Measurements from ENCODE around the gene TRMU.

DNA sequence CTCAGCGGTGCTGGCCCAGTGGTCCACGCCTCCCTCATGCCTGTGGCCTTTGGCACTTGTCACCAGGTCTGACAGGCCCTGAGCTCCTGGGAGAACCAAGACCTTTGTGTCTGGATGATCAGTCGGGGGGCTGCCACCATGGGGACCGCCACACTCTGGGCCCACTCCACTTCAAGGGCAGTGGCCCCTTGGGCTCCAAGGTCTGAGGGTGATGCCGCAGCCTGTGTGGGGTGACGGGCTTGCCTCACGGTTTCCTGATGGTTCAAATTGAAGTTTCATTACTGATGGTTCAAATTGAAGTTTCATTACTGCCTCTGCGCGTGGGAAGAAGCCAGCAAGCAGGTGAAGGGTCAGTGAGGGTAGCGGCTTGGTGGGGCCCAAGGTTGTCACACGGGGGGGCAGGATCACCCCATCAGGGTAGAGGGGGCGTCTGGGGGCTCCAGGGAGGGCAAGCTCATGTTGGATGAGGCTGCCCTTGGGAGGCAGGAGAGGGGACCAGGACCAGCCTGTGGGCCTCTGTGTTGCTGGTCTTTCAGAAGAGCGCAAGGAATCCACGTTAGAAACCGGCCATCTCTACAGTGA is 27.5 kb downstream of the TRMU start:
- TF ChIP-seq CTCF (IDR thresholded peaks at IDR 0.05; ENCODE audit: poor library complexity) (no peak), EZH2 (IDR thresholded peaks at IDR 0.05; ENCODE audit: borderline replicate concordance) (no peak)

Data from hepatocyte (in vitro differentiated cells).